GM18520 (cell line): Measurements from ENCODE around the gene DOK3.
A peak's percentile ranks its signal among the peaks of the same experiment; 100 is the strongest.

ENCODE experiments used
- ATAC-seq: cut with Tn5 transposase; IDR thresholded peaks from one replicate; pipeline ENCODE4 v1.9.1; 2021; ENCODE audit not compliant: unreplicated experiment

Gene DOK3

GRCh38 chr5:177509381-177509951 is at the start of gene DOK3:
Gene DOK3, minus strand, starts transcription at chr5:177509826. Its CDS starts 286 bp downstream, at chr5:177509540.
- ATAC-seq, result no peak

GRCh38 chr5:177557796-177558195 is 48.2 kb upstream of the DOK3 start:
- no peak for ATAC-seq

- no peak for ATAC-seq
Measured at GRCh38 chr5:177557041-177557647, 47.5 kb upstream of the DOK3 start.

GRCh38 chr5:177555665-177556064 is 46.0 kb upstream of the DOK3 start:
- no peak for ATAC-seq

- no peak for ATAC-seq
Measured at GRCh38 chr5:177555228-177555627, 45.6 kb upstream of the DOK3 start.

- ATAC-seq, result peak; percentile 84
Measured at GRCh38 chr5:177554474-177555111, 45.0 kb upstream of the DOK3 start, which contains the start of gene FAM193B. Gene FAM193B, minus strand, starts transcription at chr5:177554563. Its CDS starts 105 bp downstream, at chr5:177554458.

- peak; percentile 25 for ATAC-seq
Measured at GRCh38 chr5:177553671-177554429, 44.2 kb upstream of the DOK3 start.

- ATAC-seq, result no peak
Measured at GRCh38 chr5:177552839-177553455, 43.3 kb upstream of the DOK3 start.

GRCh38 chr5:177550122-177550521 is 40.5 kb upstream of the DOK3 start:
- ATAC-seq, result no peak

GRCh38 chr5:177548495-177548894 is 38.9 kb upstream of the DOK3 start:
- ATAC-seq, result no peak

GRCh38 chr5:177547736-177548135 is 38.1 kb upstream of the DOK3 start:
- ATAC-seq, result no peak

- ATAC-seq, result no peak
Measured at GRCh38 chr5:177546258-177546741, 36.7 kb upstream of the DOK3 start.

GRCh38 chr5:177545487-177546257 is 36.0 kb upstream of the DOK3 start:
- ATAC-seq, result no peak

GRCh38 chr5:177542816-177543465 is 33.3 kb upstream of the DOK3 start:
- ATAC-seq, result no peak

- no peak for ATAC-seq
Measured at GRCh38 chr5:177540438-177540837, 30.8 kb upstream of the DOK3 start.

- no peak for ATAC-seq
Measured at GRCh38 chr5:177539411-177539810, 29.8 kb upstream of the DOK3 start.

GRCh38 chr5:177538876-177539275 is 29.2 kb upstream of the DOK3 start:
- ATAC-seq, result no peak

- ATAC-seq, result no peak
Measured at GRCh38 chr5:177537389-177538361, 28.0 kb upstream of the DOK3 start.

GRCh38 chr5:177536386-177536785 is 26.8 kb upstream of the DOK3 start:
- ATAC-seq, result no peak
